Measurements from ENCODE around the gene NRG3.

Gene NRG3

DNA sequence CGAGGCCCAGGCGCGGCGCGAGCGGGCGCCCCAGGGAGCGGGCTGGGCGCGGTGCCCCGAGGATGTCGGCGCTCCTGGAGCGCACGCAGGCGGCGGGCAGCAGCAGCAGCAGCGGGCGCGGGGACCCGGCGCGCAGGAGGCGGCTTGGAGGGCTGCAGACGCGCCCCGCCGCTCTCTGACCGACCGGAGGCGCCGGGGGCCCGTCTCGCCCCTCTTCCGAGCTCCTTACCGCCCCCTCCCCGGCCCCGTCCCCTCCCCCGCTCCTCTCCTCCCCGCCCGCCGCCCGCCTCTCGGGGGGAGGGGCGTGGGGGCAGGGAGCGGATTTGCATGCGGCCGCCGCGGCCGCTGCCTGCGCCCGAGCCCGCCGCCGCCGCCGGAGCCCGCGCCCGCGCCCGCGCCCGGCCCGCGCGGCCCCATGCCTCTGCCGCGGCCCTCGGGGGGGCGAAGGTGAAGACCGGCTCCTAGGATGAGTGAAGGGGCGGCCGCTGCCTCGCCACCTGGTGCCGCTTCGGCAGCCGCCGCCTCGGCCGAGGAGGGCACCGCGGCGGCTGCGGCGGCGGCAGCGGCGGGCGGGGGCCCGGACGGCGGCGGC is at the start of gene NRG3:
TSS of gene NRG3 (plus strand) at position 320 of the 592 bp plus-strand sequence.
- DNase-seq = no peak

GRCh38 chr10:81828251-81828650 is 46.7 kb upstream of the NRG3 start:
- no peak for DNase-seq

DNA sequence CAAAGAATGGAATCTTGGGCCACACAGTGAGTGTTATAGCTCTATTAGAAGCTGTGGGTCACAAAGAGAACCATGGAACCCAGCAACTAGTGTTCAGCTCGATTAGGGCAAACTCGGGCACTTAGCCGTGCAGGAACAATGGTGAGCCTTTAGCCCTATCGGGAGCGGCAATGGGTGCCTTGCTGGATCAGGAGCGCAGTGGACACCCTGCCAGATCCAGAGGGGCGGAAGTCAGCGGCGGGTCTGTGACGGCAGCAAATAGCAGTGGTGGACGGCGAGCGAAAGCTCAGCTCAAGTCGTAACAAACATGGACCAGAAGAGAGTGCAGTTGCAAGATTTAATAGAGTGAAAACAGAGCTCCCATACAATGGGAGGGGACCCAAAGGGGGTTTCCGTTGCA is 43.9 kb upstream of the NRG3 start:
- no peak for DNase-seq

- no peak for DNase-seq
Observed at GRCh38 chr10:81838950-81839349, 36.0 kb upstream of the NRG3 start.

DNA sequence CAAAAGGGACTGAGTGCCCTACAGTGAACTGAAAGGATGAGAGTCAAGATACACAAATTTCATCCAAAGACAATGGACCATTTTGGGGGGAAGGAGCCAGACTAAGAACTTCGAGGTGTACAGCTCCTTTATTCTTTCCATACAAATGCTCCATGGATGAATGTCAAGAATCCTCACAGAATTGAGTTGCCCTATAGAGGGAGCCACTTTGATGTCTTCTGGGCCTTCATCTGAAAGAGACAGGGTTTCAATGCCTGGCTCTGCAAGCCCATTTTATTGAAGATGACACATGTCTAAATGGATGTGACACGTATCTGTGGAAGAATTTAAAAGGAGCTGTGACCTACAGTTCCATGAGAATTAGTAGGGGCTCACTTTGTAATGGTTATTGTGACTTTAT is 32.0 kb upstream of the NRG3 start:
- DNase-seq = no peak

DNA sequence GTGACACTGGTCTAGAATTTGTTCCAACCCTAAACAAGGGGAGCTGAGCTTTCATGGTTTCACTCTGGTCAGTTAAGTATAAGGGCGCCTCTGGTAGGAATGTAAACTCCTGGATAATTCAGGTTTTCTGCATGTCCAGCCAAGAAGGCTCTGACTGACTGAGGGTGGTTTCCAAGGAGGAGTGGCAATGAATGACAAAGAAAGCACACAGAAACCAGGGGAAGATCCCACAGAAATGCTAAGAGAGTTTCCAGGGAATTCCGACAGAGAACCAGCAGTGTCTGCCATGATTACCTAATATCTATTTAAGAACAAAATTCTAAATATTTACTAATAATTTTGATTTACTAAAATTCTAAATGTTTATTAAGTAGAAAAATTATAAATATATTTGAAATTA is 27.3 kb upstream of the NRG3 start:
- no peak for DNase-seq

DNA sequence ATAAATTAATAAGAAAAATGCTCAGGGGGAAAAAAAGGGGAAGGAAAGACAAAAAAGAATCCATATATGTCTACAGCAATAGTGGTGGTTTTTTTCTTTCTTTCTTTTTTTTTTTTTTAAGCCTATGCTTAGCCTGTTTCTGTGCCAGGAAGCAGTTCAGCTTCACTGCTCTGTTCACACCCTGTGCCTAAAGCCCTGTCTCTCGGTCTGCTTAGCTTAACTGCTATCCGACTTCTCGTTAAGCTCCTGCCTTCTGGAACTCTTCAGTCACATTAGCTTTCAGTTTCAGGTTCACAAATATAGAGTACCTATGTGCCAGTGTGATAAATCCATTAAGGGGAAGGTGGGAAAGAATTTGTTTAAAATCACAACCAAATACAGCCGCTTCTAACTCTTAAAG is 26.5 kb upstream of the NRG3 start:
- no peak for DNase-seq

- DNase-seq = no peak
Observed at GRCh38 chr10:81848931-81849330, 26.1 kb upstream of the NRG3 start.

DNA sequence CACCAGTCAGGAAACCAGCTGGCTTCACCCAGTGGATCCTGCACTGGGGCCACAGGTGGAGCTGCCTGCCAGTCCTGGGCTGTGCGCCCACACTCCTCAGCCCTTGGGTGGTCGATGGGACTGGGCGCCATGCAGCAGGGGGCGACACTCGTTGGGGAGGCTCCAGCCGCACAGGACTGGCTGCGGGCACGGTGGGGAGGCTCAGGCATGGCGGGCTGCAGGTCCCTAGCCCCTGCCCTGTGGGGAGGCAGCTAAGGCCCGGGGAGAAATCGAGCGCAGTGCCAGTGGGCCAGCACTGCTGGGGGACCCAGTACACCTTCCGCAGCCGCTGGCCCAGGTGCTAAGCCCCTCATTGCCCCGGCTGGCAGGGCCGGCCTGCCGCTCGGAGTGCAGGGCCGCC is 12.4 kb upstream of the NRG3 start:
- no peak for DNase-seq

DNA sequence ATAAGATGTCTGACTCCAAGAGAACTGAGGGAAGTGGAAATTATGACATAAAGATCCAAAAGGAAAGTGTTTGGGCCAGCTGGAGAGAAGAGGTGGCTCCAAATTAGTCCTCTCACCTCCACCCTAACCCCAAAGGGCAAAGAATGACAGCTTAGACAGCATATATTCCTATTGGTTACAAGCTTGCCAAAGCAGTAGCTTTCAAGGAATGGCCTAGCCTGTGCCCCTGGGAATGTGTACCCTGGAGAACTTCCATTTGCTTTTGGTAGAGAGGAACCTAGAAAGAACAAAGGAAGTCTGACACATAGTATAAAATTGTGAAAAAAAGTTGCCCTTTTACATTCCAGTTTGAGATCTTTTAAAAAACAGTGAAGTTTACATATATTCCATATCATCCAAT is 11.2 kb upstream of the NRG3 start:
- no peak for DNase-seq

- DNase-seq = no peak
Observed at GRCh38 chr10:81865581-81865980, 9.4 kb upstream of the NRG3 start.

- DNase-seq = no peak
Observed at GRCh38 chr10:81866753-81867152, 8.2 kb upstream of the NRG3 start.

DNA sequence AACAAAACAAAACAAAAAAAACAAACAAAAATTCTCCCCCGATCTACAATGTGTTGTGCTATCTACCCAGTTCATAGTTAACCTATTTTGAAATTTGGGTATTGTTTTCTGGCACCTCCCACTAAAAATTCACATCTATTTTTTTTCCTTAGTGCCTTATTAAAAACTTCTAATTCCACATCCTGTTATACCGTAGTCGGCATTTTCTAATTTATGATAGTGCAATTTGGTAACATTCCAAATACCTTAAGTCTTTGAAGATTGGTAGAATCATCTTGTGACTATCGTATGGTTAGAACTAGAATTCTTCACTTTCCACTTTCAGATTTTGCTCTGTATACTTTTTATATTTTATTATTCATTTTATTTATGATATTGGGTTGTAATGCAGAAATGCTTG is 4.5 kb upstream of the NRG3 start:
- no peak for DNase-seq

GRCh38 chr10:81871558-81871957 is 3.4 kb upstream of the NRG3 start:
- DNase-seq = no peak

GRCh38 chr10:81872206-81872862 is 2.7 kb upstream of the NRG3 start:
- no peak for DNase-seq

DNA sequence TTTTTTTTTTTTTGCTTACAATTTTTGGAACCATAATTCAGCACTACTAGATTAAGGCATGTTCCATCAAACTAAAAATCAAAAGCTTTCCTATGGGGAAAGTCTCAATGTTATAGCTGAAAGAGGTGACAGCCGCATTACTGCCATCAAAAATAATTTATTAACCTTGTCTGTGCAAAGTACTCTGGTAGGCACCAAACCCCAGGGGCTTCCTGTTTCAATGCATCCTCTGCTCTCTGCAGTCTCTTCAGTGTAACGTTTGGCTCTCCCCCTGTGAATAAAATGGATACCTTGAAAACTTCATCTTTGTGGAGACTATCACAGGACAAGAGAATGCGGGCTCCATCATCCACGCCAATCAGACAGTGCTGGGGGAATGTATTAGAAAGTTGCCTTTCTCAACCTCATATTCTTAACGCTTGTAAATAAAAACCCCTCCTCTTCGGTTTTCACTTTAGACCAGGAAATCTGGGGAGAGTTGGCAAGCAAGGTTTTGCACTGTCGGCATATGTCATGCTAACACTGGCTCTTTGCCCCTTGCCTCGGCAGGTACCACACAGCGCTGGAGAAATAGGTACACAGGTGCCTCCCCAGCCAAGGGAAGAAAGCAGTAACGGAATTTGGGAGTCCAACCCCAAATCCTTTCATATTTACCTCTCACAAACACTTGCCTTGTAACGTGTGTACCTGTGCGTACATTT is 1.6 kb upstream of the NRG3 start:
- DNase-seq = no peak

DNA sequence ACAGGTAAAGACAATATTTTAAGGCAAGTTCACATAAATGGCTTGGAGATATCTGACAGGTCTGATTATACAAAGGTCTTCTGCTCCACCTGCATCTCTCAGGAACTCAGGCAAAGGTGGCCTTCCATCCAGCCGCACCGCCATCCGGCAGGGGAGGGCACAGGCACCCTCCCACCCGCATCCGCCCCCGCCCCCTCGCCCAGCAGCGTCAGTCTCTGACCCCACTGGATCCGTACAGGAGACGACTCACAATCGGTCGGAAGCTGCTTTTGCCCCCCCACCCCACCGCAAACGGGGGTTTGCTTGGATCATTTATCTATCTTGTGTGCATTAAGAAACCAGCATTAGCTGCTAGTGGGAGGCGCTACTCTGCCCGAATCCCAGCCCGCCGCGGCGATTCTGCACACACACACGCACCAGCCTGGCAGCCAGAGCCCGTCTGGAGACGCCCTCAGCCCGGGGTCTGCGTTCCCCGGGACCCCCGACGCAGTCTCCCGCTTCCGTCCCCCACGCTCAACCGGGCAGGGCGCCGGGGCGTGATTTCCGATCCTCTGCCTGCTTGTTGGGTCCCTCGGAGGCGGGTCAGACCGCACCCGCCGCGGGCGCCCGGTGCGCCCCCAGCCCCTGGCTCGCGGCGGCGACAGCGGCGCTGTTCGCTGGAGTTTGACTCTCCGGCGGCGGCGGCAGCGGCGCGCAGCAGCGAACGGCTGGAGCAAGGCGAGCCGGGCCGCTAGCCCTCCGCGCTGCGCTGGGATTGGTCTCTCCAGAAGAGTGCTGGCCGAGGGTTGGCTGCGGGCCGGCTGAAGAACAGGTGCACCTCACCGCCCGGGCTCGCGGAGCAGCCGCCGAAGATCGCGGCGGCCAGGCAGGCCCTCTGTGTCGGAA is 820 bp upstream of the NRG3 start:
- DNase-seq = no peak

DNA sequence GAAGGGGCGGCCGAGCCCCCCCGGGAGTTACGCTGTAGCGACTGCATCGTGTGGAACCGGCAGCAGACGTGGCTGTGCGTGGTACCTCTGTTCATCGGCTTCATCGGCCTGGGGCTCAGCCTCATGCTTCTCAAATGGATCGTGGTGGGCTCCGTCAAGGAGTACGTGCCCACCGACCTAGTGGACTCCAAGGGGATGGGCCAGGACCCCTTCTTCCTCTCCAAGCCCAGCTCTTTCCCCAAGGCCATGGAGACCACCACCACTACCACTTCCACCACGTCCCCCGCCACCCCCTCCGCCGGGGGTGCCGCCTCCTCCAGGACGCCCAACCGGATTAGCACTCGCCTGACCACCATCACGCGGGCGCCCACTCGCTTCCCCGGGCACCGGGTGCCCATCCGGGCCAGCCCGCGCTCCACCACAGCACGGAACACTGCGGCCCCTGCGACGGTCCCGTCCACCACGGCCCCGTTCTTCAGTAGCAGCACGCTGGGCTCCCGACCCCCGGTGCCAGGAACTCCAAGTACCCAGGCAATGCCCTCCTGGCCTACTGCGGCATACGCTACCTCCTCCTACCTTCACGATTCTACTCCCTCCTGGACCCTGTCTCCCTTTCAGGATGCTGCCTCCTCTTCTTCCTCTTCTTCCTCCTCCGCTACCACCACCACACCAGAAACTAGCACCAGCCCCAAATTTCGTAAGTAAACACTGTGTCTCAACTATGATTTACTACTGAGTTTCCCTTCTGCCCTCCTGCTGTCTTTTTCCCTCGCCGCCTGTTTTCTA is 666 bp downstream of the NRG3 start:
- no peak for DNase-seq

DNA sequence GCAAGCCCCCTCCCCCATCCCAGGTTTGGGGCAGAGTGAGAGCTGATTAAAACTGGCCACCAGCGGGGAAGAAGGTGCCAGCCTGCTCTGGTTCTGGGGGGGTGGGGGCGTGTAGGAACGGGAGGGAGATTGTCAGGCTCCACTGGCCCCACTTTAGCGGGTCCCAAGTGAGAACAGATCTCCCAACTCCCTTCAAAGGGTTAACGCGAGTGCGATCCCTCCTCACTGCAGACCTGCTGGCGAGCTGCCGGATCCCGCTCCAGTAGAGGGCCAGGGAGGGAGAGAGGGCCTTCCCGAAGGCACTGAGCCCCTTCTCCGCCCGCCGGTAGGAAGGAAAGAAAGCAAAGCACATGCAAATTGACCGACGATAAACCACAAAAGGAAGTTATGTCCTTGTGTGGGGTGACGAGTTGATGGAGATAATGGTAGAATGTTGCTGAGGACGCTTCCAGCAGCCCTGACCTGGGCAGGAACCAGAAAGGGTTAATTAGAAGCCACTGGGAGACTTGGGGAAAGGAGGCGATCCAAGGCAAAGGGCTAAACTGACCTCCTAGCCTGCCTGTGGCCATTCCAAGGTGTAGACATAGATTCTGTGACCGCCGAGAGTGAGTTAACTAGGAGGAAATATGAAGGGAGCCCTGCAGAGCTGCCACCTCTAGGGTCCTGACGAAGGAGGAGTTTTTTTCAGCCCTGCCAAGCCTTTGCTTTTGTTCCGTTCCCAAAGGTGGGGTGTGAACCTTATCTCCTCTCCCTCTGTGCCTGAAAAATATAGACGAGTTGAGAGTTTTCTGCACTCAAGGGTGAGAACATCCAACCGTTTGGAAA is 1.5 kb downstream of the NRG3 start:
- no peak for DNase-seq

- DNase-seq = no peak
Observed at GRCh38 chr10:81877596-81877995, 2.6 kb downstream of the NRG3 start.

- no peak for DNase-seq
Observed at GRCh38 chr10:81882011-81882410, 7.0 kb downstream of the NRG3 start.

DNA sequence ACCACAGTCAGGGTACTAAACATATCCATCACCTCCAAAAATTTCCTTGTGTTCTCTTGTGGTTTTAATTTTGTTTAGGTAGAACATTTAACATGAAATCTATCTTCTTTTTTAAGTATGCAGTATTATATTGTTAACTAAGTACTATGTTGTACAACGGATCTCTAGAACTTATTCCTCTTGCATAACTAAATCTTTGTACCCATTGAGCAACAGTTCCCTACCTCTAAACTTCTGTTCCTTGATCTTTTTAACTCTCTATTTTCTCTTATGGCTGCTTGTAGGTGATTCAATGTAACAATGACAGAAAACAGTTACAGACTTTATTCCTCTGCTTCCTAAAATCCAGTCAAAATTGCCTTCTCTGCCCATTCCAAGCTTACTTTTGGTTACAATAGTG is 9.9 kb downstream of the NRG3 start:
- no peak for DNase-seq

Measured in CD4-positive, alpha-beta T cell treated with Interleukin-17A for 4 hours (primary cell).